NB4 (cell line): ENCODE measurements around the gene IRX2.

Source experiments
- DNase-seq: peaks from one replicate; pipeline ENCODE4 v3.0.0; 2010; ENCODE audit warnings: low read depth
- H3K4me3 ChIP-seq: one replicate; pipeline ENCODE4 v1.5.1; 2011; ENCODE audit warnings: mild to moderate bottlenecking, low read depth, low read length, moderate library complexity
- CTCF ChIP-seq: IDR thresholded peaks from one replicate; pipeline ENCODE4 v1.5.1; 2012; ENCODE audit warnings: low read depth, low read length
- MAX ChIP-seq: IDR thresholded peaks from 2 replicates; pipeline ENCODE4 v1.6.1; 2011; ENCODE audit warnings: low read depth, low read length
- MYC ChIP-seq: IDR thresholded peaks from 2 replicates; pipeline ENCODE4 v1.6.1; 2011; ENCODE audit warnings: low read depth, low read length
- POLR2A ChIP-seq: IDR thresholded peaks from 2 replicates; pipeline ENCODE4 v1.6.1; 2011; ENCODE audit warnings: mild to moderate bottlenecking; ENCODE audit not compliant: insufficient read length; ENCODE audit errors: extremely low read depth

IRX2 gene

GRCh38 chr5:2739360-2740050 lies 12.0 kb downstream of the IRX2 start:
- TF ChIP-seq CTCF: no peak
- no peak for TF ChIP-seq MYC
- no peak for TF ChIP-seq MAX
- TF ChIP-seq POLR2A: no peak
- H3K4me3 ChIP-seq: no peak overlapping the region
- no peak for DNase-seq

- H3K4me3 ChIP-seq: no peak overlapping the region
- TF ChIP-seq POLR2A (no peak), MYC (no peak), CTCF (no peak), MAX (no peak)
- no peak for DNase-seq
Measured at GRCh38 chr5:2738700-2739359, 12.6 kb downstream of the IRX2 start.

GRCh38 chr5:2738156-2738699 lies 13.2 kb downstream of the IRX2 start:
- no peak overlapping the region for H3K4me3 ChIP-seq
- DNase-seq: no peak
- TF ChIP-seq MYC (no peak), CTCF (no peak), MAX (no peak), POLR2A (no peak)

- TF ChIP-seq MAX (no peak), MYC (no peak), POLR2A (no peak), CTCF (no peak)
- DNase-seq: no peak
- no peak overlapping the region for H3K4me3 ChIP-seq
Measured at GRCh38 chr5:2737273-2738155, 14.0 kb downstream of the IRX2 start.

GRCh38 chr5:2736872-2737271 lies 14.6 kb downstream of the IRX2 start:
- DNase-seq: no peak
- TF ChIP-seq MYC (no peak), CTCF (no peak), MAX (no peak), POLR2A (no peak)
- no peak overlapping the region for H3K4me3 ChIP-seq
